HL-60/S4 (cell line): ENCODE data around the gene FGF4.

Experiments used
- in situ Hi-C: fragments of 300-500 bp; cut with MboI; formaldehyde crosslinking; loops from 2 replicates; pipeline ENCODE4 v1.14.3; 2022; ENCODE audit warnings: low sequenced_read_pairs

FGF4 gene, protein sequence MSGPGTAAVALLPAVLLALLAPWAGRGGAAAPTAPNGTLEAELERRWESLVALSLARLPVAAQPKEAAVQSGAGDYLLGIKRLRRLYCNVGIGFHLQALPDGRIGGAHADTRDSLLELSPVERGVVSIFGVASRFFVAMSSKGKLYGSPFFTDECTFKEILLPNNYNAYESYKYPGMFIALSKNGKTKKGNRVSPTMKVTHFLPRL

DNA sequence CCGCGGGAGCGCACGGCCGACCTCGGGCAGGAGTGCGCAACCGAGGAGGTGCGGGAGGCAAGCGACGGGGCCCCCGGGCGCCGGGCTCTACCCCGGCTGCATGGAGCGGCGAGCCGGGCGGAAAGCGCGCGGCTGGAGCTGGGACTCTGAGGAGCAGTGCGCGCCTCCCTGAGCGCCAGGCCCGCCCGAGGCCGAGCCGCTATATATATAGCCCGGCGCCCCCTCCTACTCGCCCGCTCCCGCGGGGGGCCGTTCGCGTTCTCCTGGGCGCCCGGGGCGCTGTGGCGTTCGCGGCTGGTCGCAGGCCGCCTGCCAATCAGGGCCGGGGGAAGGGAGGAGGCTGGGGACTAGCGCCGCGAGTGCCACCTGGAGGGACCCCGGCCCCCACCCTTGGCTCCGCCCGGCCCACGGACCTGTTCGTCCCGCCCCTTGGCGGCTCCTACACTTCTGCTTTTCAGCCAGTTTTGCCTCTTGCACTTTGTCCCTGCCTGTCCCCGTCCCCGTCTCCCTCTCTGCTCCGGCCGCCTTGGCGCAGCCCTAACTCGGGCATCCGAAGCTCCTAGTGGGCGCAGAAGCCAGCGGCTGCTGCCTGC lies at the start of gene FGF4:
Gene FGF4 (minus strand): TSS at position 179 of the 593 bp plus-strand sequence. CDS start 257 bp downstream, outside the sequence.
- in situ Hi-C loops = no loop called here

DNA sequence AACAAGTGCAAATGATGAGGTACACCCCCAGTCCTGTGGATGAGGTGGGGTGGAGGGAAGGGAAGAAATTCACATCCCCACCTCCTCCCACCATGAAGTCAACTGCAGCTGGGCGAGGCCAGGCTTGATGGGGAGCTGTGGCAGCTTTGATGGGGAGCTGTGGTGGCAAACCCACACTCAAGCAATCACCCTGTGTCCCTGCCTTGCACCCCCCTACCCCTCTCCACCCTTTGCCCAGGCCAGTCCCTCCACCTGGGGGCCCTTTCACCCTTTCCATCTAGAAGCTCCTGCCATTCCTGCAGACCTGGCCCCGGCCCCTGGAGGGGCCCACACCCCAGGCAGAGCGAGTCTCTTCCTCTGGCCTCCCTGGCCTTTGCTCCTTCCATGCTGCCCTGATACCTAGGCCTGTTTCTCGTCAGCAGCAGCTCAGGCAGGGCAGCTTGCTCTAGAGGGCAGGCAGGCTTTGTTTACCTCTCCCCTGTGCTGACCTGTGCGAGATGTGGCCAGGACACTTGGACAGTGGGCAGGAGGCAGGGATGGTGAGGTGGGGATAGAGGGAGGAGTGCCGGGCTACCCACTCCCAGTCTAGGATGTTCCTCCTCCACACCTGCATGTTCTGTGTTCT lies 48.6 kb upstream of the FGF4 start:
- in situ Hi-C loops = no loop called here

DNA sequence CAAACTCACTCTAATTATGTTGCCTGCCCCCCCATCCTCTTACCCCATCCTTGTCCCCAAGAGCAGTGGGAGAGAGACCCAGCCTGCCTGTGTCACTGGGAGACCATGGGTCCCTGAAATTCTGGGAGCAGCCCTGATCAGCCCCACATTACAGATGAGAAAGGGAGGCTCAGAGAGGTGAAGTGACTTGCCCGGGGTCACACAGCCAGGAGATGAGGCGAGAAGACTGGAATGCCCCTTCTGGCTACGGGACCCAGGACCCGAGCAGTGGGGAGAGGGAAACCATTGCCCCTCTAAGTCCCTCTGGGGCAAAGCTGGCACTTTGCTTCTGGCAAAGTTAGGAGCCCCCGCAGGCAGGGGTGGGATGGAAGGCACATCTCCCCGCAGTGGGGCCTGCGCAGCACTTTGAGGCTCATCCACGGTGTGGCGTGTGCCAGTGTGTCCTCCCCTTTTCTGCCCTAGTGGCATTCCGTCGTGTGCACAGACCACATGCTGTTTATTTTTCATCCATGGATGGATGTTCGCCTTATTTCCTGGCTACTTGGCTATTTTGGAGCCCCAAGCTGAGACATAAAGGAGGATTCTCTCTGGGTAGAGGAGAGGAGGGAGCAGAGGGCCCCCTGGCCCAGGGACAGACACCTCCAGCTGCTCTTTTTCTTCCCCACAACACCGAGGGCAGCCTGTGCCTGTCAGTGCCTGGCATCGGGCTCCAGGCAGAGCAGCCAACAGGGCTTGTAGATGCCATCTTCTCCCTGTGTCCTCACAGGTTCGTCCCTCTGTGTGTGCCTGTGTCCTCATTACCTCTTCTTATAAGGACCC lies 47.7 kb upstream of the FGF4 start:
- in situ Hi-C loops = no loop called here

DNA sequence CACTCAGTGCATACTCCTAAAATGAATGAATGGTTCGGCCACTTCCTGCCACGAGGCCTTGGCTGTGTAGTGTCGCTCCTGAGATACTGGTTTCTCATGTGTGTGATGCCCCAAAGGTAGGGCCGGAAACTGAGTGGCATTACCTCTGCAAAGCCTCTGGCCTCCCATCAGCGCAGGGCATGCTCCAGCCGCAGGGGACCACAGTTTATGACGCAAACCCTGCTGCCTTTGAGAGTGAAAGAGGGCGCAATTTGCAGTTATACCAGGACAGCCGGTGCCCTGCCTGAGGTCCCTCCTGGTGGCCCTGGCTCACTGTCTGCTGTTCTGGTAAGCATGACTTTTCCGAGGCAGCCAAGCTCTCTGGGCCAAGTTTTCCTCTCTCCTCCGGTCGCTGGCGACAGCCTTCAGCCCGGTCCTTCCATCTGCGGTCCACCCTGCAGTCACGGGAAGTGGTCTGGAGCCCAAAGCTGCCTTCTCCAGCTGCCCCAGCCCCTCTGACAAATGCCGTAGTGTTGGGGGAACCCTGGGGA lies 46.4 kb upstream of the FGF4 start:
- in situ Hi-C loops = no loop called here

DNA sequence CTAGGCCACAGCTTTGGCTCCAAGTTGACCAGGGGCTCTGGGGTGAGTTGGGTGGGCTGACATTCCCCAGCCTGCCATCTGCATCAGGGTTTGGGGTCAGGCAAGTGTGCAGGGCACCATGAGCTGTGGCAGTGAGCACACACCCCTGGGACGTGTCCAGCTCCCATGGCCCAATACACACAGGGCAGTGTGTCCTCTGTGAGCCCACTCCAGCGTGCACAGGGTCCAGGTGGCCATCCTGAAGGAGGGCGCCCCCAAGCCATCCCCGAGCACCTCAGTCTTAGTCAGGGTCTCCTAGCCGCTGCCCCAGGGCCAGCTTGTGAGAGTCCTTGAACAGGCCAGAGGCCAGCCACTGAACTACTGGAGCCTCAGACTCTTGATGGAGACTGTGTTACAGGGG lies 45.3 kb upstream of the FGF4 start:
- in situ Hi-C loops = no loop called here

DNA sequence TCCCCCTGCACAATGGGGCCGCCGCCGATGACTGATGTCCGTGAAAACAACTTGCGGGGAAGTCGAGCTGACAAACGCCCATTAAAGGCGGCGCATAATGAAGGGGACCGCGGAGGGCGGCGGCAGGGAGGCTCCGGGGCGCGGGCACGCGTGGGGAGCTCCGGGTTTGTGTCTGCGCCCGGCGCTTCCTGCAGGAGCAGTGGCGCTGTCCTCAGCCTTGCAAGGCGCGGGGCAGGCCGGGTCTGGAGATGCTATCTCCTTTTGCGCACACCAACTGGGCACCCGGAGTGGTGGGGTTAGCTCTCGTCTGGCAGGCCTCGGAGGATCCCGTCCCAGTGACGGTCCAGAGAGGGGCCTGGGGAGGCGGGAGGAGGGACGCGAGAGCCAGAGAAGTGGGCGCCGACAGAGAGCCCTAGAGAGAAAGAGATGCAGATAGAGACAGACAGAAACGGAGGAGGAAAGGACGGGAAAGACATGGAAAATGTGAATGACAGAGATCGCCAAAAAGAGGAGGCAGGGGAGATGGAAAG lies 44.5 kb upstream of the FGF4 start:
- in situ Hi-C loops = no loop called here

DNA sequence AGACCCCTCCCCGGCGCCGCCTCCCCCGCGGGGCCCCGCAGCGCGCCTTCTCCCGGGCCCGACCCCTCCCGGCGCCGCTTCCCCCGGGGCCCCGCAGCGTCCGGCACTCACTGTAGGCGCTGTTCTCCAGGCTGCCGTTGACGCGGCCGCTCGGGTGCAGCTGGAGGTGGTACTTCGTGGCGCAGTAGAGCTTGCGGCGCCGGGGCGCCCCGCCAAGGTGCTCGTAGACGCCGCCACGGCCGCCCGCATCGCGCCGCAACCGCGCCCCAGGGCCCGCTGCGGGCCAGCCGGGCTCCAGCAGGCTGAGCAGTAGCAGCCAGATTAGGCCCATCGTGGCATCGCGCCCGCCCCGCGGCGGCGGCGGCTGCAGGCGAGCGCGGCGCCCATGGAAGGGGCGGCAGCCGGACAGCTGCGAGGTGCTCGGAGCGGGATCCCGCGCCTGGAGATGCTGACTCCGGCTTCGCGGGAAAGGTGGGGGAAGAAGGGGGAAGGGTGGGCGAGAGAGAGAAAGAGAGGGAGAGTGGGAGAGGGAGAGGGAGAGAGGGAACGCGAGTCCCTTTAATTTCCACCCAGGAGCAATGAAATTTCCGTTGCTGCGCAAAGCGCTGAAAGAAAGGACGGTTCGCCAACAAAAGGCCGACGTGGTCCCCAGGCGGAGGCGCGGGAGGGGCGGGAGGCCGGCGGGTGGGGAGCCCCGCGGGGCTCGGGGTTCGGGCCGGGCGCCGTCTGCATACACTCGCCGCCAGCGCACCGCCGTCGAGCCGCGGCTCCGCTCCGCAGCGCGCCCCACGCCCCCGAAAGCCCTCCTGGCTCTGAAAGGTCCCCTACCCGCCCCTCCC lies 43.7 kb upstream of the FGF4 start, which contains the start of gene FGF3:
Gene FGF3 (minus strand): TSS at position 814 of the 839 bp plus-strand sequence. CDS start 483 bp downstream, at position 331.
- in situ Hi-C loops = no loop called here

DNA sequence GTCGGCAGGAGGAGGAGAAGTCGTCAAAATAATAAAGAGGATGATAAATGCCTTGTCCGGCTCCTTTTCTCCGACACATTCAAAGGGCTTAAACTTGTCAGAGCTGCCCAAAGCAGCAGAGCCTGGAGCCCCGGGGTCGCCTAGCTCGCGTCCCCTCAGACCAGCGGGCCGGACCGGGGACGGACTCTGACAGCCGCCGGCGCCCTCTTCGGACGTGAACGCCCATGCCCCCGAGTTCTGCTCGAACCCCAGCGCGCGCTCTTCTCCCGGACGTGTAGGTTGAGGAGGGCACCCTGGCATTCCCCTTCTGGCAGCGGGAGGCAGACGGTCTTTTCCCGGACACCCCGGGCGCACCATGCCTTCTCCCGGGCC lies 43.1 kb upstream of the FGF4 start:
- in situ Hi-C loops = no loop called here

DNA sequence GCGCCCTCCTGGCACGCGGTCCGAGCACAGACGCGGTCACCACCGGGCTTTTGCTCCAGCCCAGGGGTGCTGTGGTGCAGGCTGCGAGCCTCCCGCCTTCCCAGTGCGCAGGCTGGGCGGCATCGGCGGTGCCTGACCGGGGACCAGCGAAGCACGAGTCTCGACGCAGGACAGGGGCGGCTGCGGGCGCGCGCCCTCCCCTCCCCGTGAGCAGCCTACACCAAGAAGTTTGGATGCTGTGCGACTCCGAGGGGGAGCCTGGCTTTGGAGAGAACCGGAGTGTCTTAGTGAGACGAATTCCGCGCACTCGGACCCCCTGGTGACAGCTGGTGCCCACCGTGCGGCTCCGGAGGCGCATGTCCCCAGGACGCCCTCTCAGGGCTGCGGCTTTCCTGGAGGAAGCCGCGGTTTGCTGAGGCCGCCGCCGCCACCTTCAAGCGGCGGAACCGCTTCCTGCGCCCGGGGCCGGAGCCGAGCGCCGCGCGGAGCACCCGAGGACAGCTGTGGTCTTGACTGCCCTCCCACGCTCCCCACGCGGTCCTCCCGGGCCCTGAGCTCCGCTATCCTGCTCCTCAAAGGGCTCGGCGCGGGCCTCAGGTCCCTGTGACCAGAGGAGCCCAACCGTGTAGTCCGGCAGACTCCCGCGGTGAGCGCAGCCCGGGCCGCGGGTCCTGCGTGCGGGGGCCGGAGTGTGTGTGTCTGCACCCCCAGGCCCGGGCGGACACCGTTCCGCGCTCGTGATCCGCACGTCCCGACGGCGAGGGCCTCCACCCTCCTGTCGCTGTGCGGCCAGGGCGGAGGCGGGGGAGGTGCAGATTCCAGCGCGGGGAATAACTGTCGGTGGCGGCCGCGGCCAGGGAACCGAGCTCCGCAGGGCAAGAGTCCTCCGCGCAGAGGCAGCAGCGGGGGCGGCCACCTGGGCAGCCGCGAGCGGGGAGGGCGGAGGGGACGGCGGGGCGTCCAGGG lies 42.4 kb upstream of the FGF4 start:
- in situ Hi-C loops = no loop called here

DNA sequence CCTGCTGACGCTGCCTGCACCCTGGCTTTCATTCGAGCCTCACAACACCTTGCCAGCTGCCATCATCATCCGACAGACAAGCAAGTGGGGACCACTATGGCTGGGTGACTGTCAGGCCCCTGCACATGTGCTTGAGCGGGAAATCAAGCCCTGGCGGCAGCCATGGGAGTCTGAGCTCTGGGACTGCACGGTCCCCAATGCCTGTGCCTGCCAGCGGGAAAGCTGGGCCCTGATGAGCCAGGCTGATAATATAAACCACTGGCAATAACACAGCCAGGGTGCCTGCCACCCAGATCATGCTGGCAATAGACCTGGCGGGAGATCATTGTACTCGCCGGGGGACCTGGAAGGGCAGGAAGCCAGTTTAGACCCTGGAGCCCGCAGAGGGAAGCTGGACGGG lies 41.5 kb upstream of the FGF4 start:
- in situ Hi-C loops = no loop called here

DNA sequence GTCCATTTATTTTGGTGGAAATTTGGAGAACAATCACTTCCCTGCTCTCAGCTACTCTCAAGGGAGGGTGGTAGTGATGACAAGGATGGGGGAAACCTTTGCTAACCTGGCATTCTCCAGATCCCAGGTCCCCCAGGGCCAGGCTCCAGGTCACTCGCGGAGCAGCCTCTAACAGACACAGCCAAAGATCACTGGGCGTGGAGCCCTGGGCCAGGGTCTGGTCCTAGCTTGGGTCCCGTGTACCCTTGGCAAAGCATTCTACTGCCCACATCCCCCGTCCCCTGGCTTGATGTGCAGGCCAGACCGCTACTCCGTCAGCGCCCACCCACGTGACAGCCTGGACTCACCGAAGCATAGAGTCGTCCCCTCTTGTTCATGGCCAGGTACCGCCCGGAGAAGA lies 40.8 kb upstream of the FGF4 start:
- in situ Hi-C loops = no loop called here

DNA sequence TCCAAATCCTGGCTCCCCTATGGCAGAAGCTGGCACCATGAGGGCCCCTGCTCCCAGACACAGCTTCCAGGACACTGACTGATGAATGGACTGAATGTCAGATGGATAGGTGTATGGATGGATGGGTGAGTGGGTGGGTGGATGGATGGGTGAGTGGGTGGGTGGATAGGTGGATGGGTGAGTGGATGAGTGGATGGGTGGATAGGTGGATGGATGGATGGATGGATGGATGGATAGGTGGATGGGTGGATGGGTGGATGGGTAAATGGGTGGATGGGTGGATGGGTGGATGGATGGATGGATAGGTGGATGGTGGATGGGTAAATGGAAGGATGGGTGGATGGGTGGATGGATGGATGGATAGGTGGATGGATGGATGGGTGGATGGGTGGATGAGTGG lies 39.8 kb upstream of the FGF4 start:
- in situ Hi-C loops = no loop called here

DNA sequence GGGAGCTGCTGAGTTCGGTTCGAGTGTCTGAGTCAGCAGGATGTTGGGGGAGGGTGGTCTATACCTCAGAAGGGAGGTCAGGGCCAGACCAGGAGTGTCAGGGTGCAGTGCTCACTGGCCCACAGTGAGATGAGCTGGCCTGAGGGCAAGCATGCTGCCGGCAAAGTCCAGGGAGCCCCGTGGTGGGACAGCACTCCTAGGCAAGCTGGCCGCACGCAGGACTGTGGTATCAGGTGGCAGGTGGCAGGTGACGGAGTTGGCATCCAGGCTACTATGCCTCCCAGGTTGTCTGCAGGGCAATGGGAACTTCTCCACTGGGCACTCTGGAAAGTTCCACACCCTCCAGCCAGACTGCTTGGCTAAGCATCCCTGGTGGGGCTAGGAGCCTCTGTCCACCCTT lies 39.3 kb upstream of the FGF4 start:
- in situ Hi-C loops = no loop called here

DNA sequence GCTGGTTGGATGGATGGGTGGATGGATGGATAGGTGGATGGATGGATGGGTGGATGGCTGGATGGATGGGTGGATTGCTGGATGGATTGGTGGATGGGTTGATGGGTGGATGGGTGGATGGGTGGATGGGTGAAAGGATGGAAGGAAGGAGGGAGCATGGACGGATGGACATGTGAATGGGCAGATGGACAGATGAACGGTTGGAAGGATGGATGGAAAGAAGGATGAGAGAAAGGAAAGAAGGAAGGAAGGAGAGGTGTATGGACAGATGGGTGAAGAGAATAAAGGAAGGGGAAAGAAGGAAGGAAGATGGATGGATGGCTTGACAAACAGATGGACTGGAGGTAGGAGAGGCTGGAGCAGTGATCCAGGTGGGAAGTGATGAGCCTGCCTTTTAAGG lies 38.7 kb upstream of the FGF4 start:
- in situ Hi-C loops = no loop called here

DNA sequence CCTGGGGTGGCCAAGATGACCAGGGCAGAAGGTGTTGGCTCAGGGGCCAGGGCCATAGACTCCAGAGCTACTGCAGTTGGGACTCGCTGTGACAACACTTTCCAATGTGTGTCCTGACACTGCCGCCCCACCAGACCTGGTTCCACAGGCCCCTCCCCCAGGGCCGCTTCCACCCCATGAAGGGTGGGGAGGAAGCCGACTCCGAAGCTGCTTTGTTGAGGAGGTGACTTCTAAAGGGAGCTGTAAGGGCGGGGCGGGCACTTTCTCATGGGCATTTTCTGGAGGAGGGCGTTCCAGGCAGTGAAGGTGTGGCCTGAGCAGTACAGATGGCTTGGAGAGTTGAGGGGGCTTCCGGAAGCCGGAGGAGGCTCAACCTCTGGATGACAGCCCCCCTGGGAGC lies 37.8 kb upstream of the FGF4 start:
- in situ Hi-C loops = no loop called here

DNA sequence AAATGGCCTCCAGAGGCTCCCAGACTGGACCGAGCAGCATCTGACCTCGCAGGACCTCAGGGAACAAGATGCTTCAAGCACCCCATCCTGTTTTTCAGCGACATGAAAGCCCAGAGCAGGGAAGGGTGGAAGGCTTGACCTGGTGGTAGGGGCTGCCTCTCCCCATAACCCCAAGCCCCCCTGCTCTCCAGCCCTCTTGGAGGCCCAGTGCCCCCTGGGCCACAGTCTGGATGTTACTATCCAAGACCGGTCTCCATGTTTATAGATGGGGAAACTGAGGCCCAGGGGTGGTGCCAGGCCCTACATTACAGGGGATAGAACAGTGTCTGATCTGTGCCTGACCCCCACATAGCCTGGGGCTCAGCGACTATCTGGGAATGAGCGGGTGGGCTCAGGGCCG lies 37.1 kb upstream of the FGF4 start:
- in situ Hi-C loops = no loop called here

DNA sequence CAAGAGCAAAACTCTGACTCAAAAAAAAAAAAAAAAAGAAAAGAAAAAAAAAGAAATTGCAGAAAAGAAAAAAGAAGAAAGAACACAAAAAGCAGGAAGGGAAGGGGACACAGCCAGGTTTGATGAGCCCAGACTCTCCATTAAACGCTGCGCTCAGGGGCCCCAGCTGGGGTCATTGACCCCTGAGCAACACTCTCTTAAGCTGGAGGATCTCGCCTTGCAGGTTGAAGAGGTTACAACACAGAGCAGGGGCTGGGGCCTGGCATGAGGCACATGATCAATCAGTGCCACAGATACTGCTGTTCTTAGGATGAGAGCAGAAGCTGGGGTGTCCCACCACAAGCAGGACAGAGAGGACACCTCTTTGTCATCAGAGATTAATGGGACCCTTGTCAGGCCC lies 36.3 kb upstream of the FGF4 start:
- in situ Hi-C loops = no loop called here

DNA sequence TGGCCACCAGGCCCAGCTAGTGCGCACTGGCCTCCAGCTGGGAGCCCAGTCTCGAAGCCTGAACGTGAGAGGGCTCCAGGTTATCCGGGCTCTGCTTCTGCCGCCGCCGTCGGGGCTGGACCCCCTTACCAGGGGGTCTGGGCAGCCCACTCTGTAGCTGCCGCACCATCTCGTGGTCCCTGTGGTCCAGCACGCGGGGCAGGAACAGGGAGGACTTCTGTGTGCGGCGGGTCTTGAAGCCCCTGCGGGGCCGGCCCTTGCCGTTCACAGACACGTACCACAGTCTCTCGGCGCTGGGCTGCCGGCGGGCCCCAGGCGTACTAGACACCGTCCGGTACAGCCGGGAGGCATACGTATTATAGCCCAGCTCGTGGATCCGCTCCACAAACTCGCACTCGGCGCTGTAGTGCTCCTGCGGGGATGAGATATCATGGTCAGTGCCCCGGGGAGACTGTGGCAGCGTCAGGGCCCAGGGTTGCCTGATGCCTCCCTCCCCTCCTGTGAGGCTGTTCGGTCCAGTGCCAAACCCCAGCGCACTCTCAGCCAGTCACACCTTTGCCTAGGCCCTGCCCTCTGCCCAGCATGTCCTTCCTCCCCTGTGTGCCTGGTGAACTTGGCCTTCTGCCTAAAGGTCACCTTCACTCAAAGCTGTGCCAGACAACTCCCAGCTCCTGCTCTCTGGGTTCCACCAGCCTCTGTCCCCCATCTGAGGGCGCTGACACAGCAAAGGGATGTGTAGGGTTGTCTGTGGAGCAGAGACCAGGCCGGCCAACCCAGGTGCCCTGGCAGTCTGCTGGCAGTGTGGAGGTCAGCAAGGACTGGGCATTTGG lies 35.4 kb upstream of the FGF4 start:
- in situ Hi-C loops = no loop called here
